ENCODE measurements around the gene CCNY.

DNA sequence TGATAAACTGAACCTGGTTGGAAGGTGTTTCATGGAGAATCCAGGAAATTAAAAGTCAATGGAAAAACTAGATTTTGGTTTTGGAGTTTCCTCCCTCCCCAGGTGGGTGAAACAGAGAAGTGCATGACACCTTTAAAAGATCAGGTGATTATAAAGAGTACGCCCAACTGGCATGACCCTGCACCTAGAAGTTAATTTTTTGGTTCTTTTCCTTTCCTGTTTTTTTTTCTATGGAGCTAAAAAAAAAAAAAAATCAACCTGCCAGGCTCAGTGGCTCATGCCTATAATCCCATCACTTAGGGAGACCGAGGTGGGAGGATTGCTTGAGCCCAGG is 276.8 kb downstream of the CCNY start:
- TF ChIP-seq EP300 (IDR thresholded peaks at IDR 0.05; ENCODE audit: borderline replicate concordance) (no peak), TAF1 (IDR thresholded peaks at IDR 0.05; ENCODE audit: low read depth) (no peak), RAD21 (IDR thresholded peaks at IDR 0.05; ENCODE audit: low read depth) (no peak), NFIC (IDR thresholded peaks at IDR 0.05) (no peak), ZBTB7A (IDR thresholded peaks at IDR 0.05; ENCODE audit: low read depth) (no peak), CEBPB (IDR thresholded peaks at IDR 0.05) (no peak), USF1 (IDR thresholded peaks at IDR 0.05) (no peak)
- TF ChIP-seq, protein P1, sequence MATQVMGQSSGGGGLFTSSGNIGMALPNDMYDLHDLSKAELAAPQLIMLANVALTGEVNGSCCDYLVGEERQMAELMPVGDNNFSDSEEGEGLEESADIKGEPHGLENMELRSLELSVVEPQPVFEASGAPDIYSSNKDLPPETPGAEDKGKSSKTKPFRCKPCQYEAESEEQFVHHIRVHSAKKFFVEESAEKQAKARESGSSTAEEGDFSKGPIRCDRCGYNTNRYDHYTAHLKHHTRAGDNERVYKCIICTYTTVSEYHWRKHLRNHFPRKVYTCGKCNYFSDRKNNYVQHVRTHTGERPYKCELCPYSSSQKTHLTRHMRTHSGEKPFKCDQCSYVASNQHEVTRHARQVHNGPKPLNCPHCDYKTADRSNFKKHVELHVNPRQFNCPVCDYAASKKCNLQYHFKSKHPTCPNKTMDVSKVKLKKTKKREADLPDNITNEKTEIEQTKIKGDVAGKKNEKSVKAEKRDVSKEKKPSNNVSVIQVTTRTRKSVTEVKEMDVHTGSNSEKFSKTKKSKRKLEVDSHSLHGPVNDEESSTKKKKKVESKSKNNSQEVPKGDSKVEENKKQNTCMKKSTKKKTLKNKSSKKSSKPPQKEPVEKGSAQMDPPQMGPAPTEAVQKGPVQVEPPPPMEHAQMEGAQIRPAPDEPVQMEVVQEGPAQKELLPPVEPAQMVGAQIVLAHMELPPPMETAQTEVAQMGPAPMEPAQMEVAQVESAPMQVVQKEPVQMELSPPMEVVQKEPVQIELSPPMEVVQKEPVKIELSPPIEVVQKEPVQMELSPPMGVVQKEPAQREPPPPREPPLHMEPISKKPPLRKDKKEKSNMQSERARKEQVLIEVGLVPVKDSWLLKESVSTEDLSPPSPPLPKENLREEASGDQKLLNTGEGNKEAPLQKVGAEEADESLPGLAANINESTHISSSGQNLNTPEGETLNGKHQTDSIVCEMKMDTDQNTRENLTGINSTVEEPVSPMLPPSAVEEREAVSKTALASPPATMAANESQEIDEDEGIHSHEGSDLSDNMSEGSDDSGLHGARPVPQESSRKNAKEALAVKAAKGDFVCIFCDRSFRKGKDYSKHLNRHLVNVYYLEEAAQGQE (IDR thresholded peaks at IDR 0.05; ENCODE audit: low read depth) = no peak

All from Ishikawa (cell line).